ENCODE data around the gene TMEM59.

DNA sequence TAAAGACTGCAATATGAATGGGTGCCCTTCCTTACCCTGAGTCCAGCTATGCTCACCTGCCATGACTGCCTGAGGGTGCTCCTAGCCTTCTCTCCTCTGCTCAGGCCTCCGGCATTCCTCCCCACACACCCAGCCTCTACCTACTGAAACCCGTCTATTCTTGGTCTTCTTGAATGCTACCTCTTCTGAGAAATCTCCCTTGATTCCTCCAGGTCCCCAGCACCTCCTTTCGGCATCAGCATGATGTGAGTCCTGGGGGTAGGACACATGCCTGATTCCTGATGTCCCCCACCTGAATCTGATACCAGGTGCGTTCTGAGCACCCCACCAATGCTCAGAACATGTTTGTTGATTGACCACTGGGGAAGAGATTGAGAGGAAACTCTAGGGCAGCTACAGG, 43.6 kb downstream of the TMEM59 start:
- TF ChIP-seq, protein P1, sequence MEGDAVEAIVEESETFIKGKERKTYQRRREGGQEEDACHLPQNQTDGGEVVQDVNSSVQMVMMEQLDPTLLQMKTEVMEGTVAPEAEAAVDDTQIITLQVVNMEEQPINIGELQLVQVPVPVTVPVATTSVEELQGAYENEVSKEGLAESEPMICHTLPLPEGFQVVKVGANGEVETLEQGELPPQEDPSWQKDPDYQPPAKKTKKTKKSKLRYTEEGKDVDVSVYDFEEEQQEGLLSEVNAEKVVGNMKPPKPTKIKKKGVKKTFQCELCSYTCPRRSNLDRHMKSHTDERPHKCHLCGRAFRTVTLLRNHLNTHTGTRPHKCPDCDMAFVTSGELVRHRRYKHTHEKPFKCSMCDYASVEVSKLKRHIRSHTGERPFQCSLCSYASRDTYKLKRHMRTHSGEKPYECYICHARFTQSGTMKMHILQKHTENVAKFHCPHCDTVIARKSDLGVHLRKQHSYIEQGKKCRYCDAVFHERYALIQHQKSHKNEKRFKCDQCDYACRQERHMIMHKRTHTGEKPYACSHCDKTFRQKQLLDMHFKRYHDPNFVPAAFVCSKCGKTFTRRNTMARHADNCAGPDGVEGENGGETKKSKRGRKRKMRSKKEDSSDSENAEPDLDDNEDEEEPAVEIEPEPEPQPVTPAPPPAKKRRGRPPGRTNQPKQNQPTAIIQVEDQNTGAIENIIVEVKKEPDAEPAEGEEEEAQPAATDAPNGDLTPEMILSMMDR (IDR thresholded peaks at IDR 0.05), result no peak
- no peak for TF ChIP-seq POLR2A (IDR thresholded peaks at IDR 0.05)

Data from esophagus squamous epithelium (tissue), 4 donors.